Mesenteric fat pad (tissue), 1 donor: Measurements from ENCODE around the gene TMEM258. TPM values are rescaled to one million over a fixed set of nuclear protein-coding genes. Genes with fewer than 3 reads are reported as not detected.

Source experiments
- DNase-seq: peaks from one replicate; pipeline ENCODE4 v3.0.0-alpha.2; 2020; ENCODE audit warnings: low spot score
- total RNA-seq: library from RNA; stranded (reverse); fragmentation: NEBNext Ultra II Directional; extraction: Animal tissue kit (Norgen Biotek cat#: 25700); gene quantifications from one replicate; pipeline ENCODE4 v1.2.1, GENCODE V29; 2021
- donor health status: DM: yes; HTN: yes; CAD: no.

The TMEM258 gene
- total RNA-seq, 1 donor from 2014 or later = 80.8 TPM

- no peak for DNase-seq
Measured at GRCh38 chr11:61797263-61797944, 5.0 kb upstream of the TMEM258 start.

- DNase-seq = no peak
Measured at GRCh38 chr11:61795876-61796526, 3.6 kb upstream of the TMEM258 start.

GRCh38 chr11:61795459-61795858, 3.1 kb upstream of the TMEM258 start:
- no peak for DNase-seq

GRCh38 chr11:61794579-61794978, 2.2 kb upstream of the TMEM258 start:
- no peak for DNase-seq

- DNase-seq = no peak
Measured at GRCh38 chr11:61793829-61794204, 1.4 kb upstream of the TMEM258 start.

GRCh38 chr11:61793083-61793828, 857 bp upstream of the TMEM258 start:
- no peak for DNase-seq

GRCh38 chr11:61791737-61792309, 576 bp downstream of the TMEM258 start:
- no peak for DNase-seq

GRCh38 chr11:61787928-61788491, 4.4 kb downstream of the TMEM258 start:
- no peak for DNase-seq

GRCh38 chr11:61785837-61786402, 6.5 kb downstream of the TMEM258 start:
- DNase-seq = no peak

GRCh38 chr11:61784506-61784805, 7.9 kb downstream of the TMEM258 start:
- no peak for DNase-seq

- no peak for DNase-seq
Measured at GRCh38 chr11:61783717-61784505, 8.5 kb downstream of the TMEM258 start.

- DNase-seq = no peak
Measured at GRCh38 chr11:61782841-61783240, 9.6 kb downstream of the TMEM258 start.

GRCh38 chr11:61782299-61782698, 10.1 kb downstream of the TMEM258 start:
- DNase-seq = no peak

- DNase-seq = no peak
Measured at GRCh38 chr11:61781585-61781984, 10.8 kb downstream of the TMEM258 start.

- no peak for DNase-seq
Measured at GRCh38 chr11:61780581-61781162, 11.7 kb downstream of the TMEM258 start.

GRCh38 chr11:61779666-61780525, 12.5 kb downstream of the TMEM258 start:
- DNase-seq = no peak

GRCh38 chr11:61778920-61779650, 13.3 kb downstream of the TMEM258 start:
- DNase-seq = no peak

- DNase-seq = no peak
Measured at GRCh38 chr11:61778357-61778886, 14.0 kb downstream of the TMEM258 start.
